Hepatocyte (in vitro differentiated cells): Measurements from ENCODE around the gene TMBIM4.

Experiments used
- CTCF ChIP-seq: fragments of 200-600 bp; sonication (generic); IDR thresholded peaks from 2 replicates; pipeline ENCODE4 v1.5.1; 2016; ENCODE audit warnings: antibody characterized with exemption, mild to moderate bottlenecking; ENCODE audit not compliant: poor library complexity
- EZH2 ChIP-seq: fragments of 200-600 bp; sonication (generic); IDR thresholded peaks from 2 replicates; pipeline ENCODE4 v1.6.1; 2016; ENCODE audit warnings: antibody characterized with exemption, mild to moderate bottlenecking, borderline replicate concordance

GRCh38 chr12:66199141-66199540, 29.3 kb upstream of the TMBIM4 start:
- TF ChIP-seq CTCF (no peak), EZH2 (no peak)
